ENCODE data around the gene RNF227. TPM values are rescaled to one million over a fixed set of nuclear protein-coding genes. Genes with fewer than 3 reads are reported as not detected.
"Not testable (repeated sequence)": the region's sequence is repeated elsewhere in the genome, so short reads cannot be mapped to it uniquely, and the experiment has no call there.

The RNF227 gene
- total RNA-seq, 1 donor from 2014 or later = 4.0 TPM

DNA sequence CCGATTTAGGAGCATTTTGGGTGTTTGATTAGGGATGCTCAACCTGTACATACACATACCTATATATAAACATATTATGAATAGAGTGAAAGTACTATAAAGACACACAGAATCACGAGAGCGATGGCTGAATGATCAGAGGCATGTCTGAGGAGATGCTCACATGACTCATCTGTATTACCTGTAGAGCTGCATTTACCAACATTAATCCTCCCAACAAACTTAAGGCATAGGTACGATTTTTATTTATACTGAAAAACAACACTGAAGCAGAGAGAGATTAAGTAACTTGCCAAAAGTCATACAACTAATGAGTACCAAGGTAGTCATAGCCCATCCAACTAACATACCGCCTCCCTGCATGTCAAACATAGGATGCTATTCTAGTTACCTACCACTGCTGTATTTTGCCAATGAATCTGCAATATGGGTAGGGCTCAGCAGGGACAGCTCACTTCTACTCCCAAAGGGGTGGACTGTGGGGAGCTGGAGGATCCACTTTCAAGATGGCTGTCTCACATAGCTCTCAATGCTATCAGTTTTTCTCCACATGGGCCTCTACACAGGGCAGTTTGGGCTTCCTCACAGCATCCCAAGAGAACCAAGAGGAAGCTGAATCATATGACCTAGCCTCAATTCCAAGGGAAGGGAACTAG lies 51.0 kb downstream of the RNF227 start:
- peaks cover 3% of the 10 kb centered on the region for H3K4me1 Mint-ChIP-seq
- Histone ChIP-seq H3K27ac (no peak overlapping the region), H3K4me1 (no peaks in the 10 kb centered on the region), H3K9me3 (ENCODE audit: low read depth) (no peaks in the 10 kb centered on the region), H3K4me3 (no peak overlapping the region), H3K4me2 (no peak overlapping the region), H2AFZ (replicated peaks) (no peak overlapping the region), H3K27me3 (no peaks in the 10 kb centered on the region), H3K9ac (no peak overlapping the region), H3K79me2 (ENCODE audit: low read depth) (no peaks in the 10 kb centered on the region), H3K36me3 (no peaks in the 10 kb centered on the region), H4K20me1 (ENCODE audit: low read depth) (peaks cover 5% of the 10 kb centered on the region), H3F3A (ENCODE audit: low read depth) (no peaks in the 10 kb centered on the region)
- TF ChIP-seq EZH2 (IDR thresholded peaks at IDR 0.05) (no peak), EZH2phosphoT487 (IDR thresholded peaks at IDR 0.05) (no peak)
- TF ChIP-seq, protein P1, sequence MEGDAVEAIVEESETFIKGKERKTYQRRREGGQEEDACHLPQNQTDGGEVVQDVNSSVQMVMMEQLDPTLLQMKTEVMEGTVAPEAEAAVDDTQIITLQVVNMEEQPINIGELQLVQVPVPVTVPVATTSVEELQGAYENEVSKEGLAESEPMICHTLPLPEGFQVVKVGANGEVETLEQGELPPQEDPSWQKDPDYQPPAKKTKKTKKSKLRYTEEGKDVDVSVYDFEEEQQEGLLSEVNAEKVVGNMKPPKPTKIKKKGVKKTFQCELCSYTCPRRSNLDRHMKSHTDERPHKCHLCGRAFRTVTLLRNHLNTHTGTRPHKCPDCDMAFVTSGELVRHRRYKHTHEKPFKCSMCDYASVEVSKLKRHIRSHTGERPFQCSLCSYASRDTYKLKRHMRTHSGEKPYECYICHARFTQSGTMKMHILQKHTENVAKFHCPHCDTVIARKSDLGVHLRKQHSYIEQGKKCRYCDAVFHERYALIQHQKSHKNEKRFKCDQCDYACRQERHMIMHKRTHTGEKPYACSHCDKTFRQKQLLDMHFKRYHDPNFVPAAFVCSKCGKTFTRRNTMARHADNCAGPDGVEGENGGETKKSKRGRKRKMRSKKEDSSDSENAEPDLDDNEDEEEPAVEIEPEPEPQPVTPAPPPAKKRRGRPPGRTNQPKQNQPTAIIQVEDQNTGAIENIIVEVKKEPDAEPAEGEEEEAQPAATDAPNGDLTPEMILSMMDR (IDR thresholded peaks at IDR 0.05) = no peak
- no peak overlapping the region for H3K4me3 Mint-ChIP-seq
- no peaks in the 10 kb centered on the region for H3K9me3 Mint-ChIP-seq
- no peak for DNase-seq (ENCODE audit: low spot score)
- no peak overlapping the region for H3K27ac Mint-ChIP-seq
- peaks cover 2% of the 10 kb centered on the region for H3K27me3 Mint-ChIP-seq (ENCODE audit: insufficient read depth, low read depth)
- peaks cover 23% of the 10 kb centered on the region for H3K36me3 Mint-ChIP-seq

DNA sequence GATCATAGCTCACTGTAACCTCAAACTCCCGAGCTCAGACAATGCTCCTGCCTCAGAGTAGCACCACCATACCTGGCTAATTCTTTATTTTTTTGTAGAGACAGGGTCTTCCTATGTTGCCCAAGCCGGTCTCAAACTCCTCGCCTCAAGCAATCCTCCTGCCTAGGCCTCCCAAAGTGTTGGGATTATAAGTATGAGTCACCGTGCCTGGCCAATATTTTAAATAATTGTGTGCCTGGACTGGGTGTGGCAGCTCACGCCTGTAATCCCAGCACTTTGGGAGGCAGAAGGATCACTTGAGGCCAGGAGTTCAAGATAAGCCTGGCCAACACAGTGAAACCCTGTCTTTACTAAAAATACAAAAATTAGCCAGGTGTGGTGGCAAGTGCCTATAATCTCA lies 51.7 kb downstream of the RNF227 start:
- not testable (repeated sequence) for H3K4me3 ChIP-seq; H3K27ac Mint-ChIP-seq; H4K20me1 ChIP-seq (ENCODE audit: low read depth); H3K36me3 ChIP-seq; H3K27ac ChIP-seq; H3K4me1 Mint-ChIP-seq; H3K27me3 ChIP-seq; H3K4me3 Mint-ChIP-seq; H3K4me2 ChIP-seq; H3K79me2 ChIP-seq (ENCODE audit: low read depth); H3F3A ChIP-seq (ENCODE audit: low read depth); H3K27me3 Mint-ChIP-seq (ENCODE audit: insufficient read depth, low read depth); H3K9me3 ChIP-seq (ENCODE audit: low read depth); H3K9ac ChIP-seq; H2AFZ ChIP-seq (replicated peaks); H3K9me3 Mint-ChIP-seq; H3K4me1 ChIP-seq; DNase-seq (ENCODE audit: low spot score)
- peaks cover 23% of the 10 kb centered on the region for H3K36me3 Mint-ChIP-seq

Small RNAs within 50 kb of the gene (small RNA-seq; reads per million reads assigned to genes)
- 32.5 reads per million, percentile 97 among the genes with 10 or more reads in this experiment for gene SCARNA21

Other genes starting within 250 kb of the RNF227 start
- gene TP53, start 228.8 kb downstream of the RNF227 start, total RNA-seq (ENCODE audit: low replicate concordance) = 54.9 and 69.7 TPM in 2 replicates
- 12.6 and 22.8 TPM in 2 replicates for gene WRAP53, start 227.8 kb downstream of the RNF227 start, total RNA-seq (ENCODE audit: low replicate concordance)
- gene EFNB3, start 211.1 kb downstream of the RNF227 start, total RNA-seq (ENCODE audit: low replicate concordance) = 5.8 and 17.7 TPM in 2 replicates
- 0.09 and 0.28 TPM in 2 replicates for gene DNAH2, start 198.5 kb downstream of the RNF227 start, total RNA-seq (ENCODE audit: low replicate concordance)
- 6.8 and 12.3 TPM in 2 replicates for gene KDM6B, start 82.1 kb downstream of the RNF227 start, total RNA-seq (ENCODE audit: low replicate concordance)
- gene TMEM88, start 61.2 kb downstream of the RNF227 start, total RNA-seq (ENCODE audit: low replicate concordance) = 13.8 and 53.7 TPM in 2 replicates
- gene NAA38, start 58.7 kb downstream of the RNF227 start, total RNA-seq (ENCODE audit: low replicate concordance) = 8.6 and 27.4 TPM in 2 replicates
- 11.5 and 12.9 TPM in 2 replicates for gene CYB5D1, start 58.3 kb downstream of the RNF227 start, total RNA-seq (ENCODE audit: low replicate concordance)
- 12.8 and 28.0 TPM in 2 replicates for gene CHD3, start 27.5 kb downstream of the RNF227 start, total RNA-seq (ENCODE audit: low replicate concordance)
- 1.0 and 2.7 TPM in 2 replicates for gene KCNAB3, start 13.6 kb upstream of the RNF227 start, total RNA-seq (ENCODE audit: low replicate concordance)
- 9.8 and 30.9 TPM in 2 replicates for gene TRAPPC1, start 15.7 kb upstream of the RNF227 start, total RNA-seq (ENCODE audit: low replicate concordance)
- 21.2 and 48.8 TPM in 2 replicates for gene CNTROB, start 15.9 kb upstream of the RNF227 start, total RNA-seq (ENCODE audit: low replicate concordance)
- gene GUCY2D, start 86.3 kb upstream of the RNF227 start, total RNA-seq (ENCODE audit: low replicate concordance) = 0.37 TPM in 1 of 2 replicates, not detected in the other
- gene ALOX15B, start 122.8 kb upstream of the RNF227 start, total RNA-seq (ENCODE audit: low replicate concordance) = 0.06 TPM in 1 of 2 replicates, not detected in the other
- gene ALOX12B, start 171.4 kb upstream of the RNF227 start, total RNA-seq (ENCODE audit: low replicate concordance) = 0.28 TPM in 1 of 2 replicates, not detected in the other
- not detected in 2 replicates for gene ALOXE3, start 202.2 kb upstream of the RNF227 start, total RNA-seq (ENCODE audit: low replicate concordance)
- 2.0 TPM in 1 of 2 replicates, not detected in the other for gene HES7, start 207.8 kb upstream of the RNF227 start, total RNA-seq (ENCODE audit: low replicate concordance)
- gene PER1, start 236.1 kb upstream of the RNF227 start, total RNA-seq (ENCODE audit: low replicate concordance) = 3.2 and 11.4 TPM in 2 replicates
- 9.4 and 11.7 TPM in 2 replicates for gene VAMP2, start 246.7 kb upstream of the RNF227 start, total RNA-seq (ENCODE audit: low replicate concordance)

Data from neural progenitor cell (in vitro differentiated cells).